WTC11 (cell line): ENCODE results near the gene SCAF11.

Experiments
- STAT6 ChIP-seq: sonication (generic); formaldehyde crosslinking; conservative IDR thresholded peaks from 2 replicates; pipeline ENCODE4 v1.8.1; 2023; ENCODE audit warnings: mild to moderate bottlenecking, low read depth, missing genetic modification reagents, moderate library complexity
- TCF7 ChIP-seq: sonication (generic); formaldehyde crosslinking; IDR thresholded peaks from 2 replicates; pipeline ENCODE4 v1.8.0; 2022; ENCODE audit warnings: mild to moderate bottlenecking, low read depth, missing genetic modification reagents, moderate library complexity
- USF2 ChIP-seq: sonication (generic); formaldehyde crosslinking; IDR thresholded peaks from 2 replicates; pipeline ENCODE4 v1.8.1; 2023; ENCODE audit warnings: mild to moderate bottlenecking, missing genetic modification reagents, moderate library complexity
- ZNF263 ChIP-seq: sonication (generic); formaldehyde crosslinking; IDR thresholded peaks from 2 replicates; pipeline ENCODE4 v1.8.1; 2022; ENCODE audit warnings: low read depth, mild to moderate bottlenecking, moderate library complexity, missing genetic modification reagents

GRCh38 chr12:45977620-45978019 lies 12.8 kb downstream of the SCAF11 start:
- TF ChIP-seq ZNF263 (CRISPR knock-in tag) (no peak), TCF7 (CRISPR knock-in tag) (no peak), STAT6 (CRISPR knock-in tag) (no peak), USF2 (CRISPR knock-in tag) (no peak)
